Smooth muscle cell (in vitro differentiated cells): ENCODE data around the gene KCNJ1. TPM values are rescaled to one million over a fixed set of nuclear protein-coding genes. Genes with fewer than 3 reads are reported as not detected.

ENCODE experiments used
- DNase-seq: peaks from one replicate; lab custom pipeline; 2025; ENCODE audit not compliant: unreplicated experiment; lab: John Stamatoyannopoulos, UW
- H2AFZ ChIP-seq: fragments of 200-600 bp; sonication (generic); 2 replicates; pipeline ENCODE4 v1.6.0; 2016; ENCODE audit warnings: antibody characterized with exemption, low read depth, mild to moderate bottlenecking
- H3F3A ChIP-seq: fragments of 200-600 bp; sonication (generic); 2 replicates; pipeline ENCODE4 v1.6.0; 2017; ENCODE audit warnings: antibody characterized with exemption, low read depth
- H3K27ac ChIP-seq: fragments of 200-600 bp; sonication (generic); 2 replicates; pipeline ENCODE4 v1.5.1; 2016; ENCODE audit warnings: low read depth, mild to moderate bottlenecking
- H3K27me3 ChIP-seq: fragments of 200-600 bp; sonication (generic); 2 replicates; pipeline ENCODE4 v1.6.1; 2016; ENCODE audit warnings: low read depth, mild to moderate bottlenecking
- H3K36me3 ChIP-seq: fragments of 200-600 bp; sonication (generic); 2 replicates; pipeline ENCODE4 v1.5.1; 2016; ENCODE audit warnings: low read depth
- H3K4me1 ChIP-seq: fragments of 200-600 bp; sonication (generic); 2 replicates; pipeline ENCODE4 v1.5.1; 2016; ENCODE audit warnings: low read depth
- H3K4me2 ChIP-seq: fragments of 200-600 bp; sonication (generic); 2 replicates; pipeline ENCODE4 v1.6.0; 2016; ENCODE audit warnings: mild to moderate bottlenecking
- H3K4me3 ChIP-seq: fragments of 200-600 bp; sonication (generic); 2 replicates; pipeline ENCODE4 v1.5.1; 2016; ENCODE audit warnings: mild to moderate bottlenecking
- H3K79me2 ChIP-seq: fragments of 200-600 bp; sonication (generic); 2 replicates; pipeline ENCODE4 v1.6.0; 2016; ENCODE audit warnings: low read depth, mild to moderate bottlenecking
- H3K9ac ChIP-seq: fragments of 200-600 bp; sonication (generic); 2 replicates; pipeline ENCODE4 v1.6.0; 2016; ENCODE audit warnings: low read depth
- H3K9me3 ChIP-seq: fragments of 200-600 bp; sonication (generic); replicated peaks from 2 replicates; pipeline ENCODE4 v1.5.1; 2016; ENCODE audit warnings: low read depth
- H4K20me1 ChIP-seq: fragments of 200-600 bp; sonication (generic); 2 replicates; pipeline ENCODE4 v1.6.0; 2016; ENCODE audit warnings: low read depth
- WGBS: methylation state at CpG from one replicate; pipeline ENCODE4 v1.1.7; 2016; ENCODE audit warnings: low lambda C conversion rate; 5-methylcytosine and 5-hydroxymethylcytosine counted together
- polyA plus RNA-seq: library from polyadenylated mRNA; unstranded; fragments of >200 nt; fragmentation: Nextera tagmentation; extraction: Ambion mirVana; gene quantifications from 2 replicates; pipeline ENCODE4 v1.2.1, GENCODE V29; 2016
- total RNA-seq: library from RNA; depleted of rRNA; stranded (reverse); fragments of >200 nt; gene quantifications from 2 replicates; pipeline ENCODE4 v1.2.3, GENCODE V29; 2014
- TF ChIP-seq, protein P1 (sequence below): fragments of 200-600 bp; sonication (generic); IDR thresholded peaks from 2 replicates; pipeline ENCODE4 v1.5.1; 2017; ENCODE audit warnings: borderline replicate concordance, mild to moderate bottlenecking, antibody characterized with exemption; ENCODE audit not compliant: insufficient read depth, poor library complexity, severe bottlenecking

Gene KCNJ1
- total and polyA plus RNA-seq, 2 experiments from 2014 or later = 0.99 TPM; not detected in 1

GRCh38 chr11:128882451-128882850 lies 15.4 kb upstream of the KCNJ1 start:
- Histone ChIP-seq H3F3A (no peaks in the 10 kb centered on the region), H3K4me1 (no peaks in the 10 kb centered on the region), H3K27me3 (peaks cover 49% of the 10 kb centered on the region), H3K9ac (no peak overlapping the region), H3K9me3 (no peaks in the 10 kb centered on the region), H2AFZ (no peak overlapping the region), H3K4me2 (no peak overlapping the region), H3K4me3 (no peak overlapping the region), H4K20me1 (no peaks in the 10 kb centered on the region), H3K79me2 (no peaks in the 10 kb centered on the region), H3K36me3 (no peaks in the 10 kb centered on the region), H3K27ac (no peak overlapping the region)
- no peak for DNase-seq
- WGBS = 65% methylated on average over 5 of the region's 5 CpGs
- TF ChIP-seq, protein P1, sequence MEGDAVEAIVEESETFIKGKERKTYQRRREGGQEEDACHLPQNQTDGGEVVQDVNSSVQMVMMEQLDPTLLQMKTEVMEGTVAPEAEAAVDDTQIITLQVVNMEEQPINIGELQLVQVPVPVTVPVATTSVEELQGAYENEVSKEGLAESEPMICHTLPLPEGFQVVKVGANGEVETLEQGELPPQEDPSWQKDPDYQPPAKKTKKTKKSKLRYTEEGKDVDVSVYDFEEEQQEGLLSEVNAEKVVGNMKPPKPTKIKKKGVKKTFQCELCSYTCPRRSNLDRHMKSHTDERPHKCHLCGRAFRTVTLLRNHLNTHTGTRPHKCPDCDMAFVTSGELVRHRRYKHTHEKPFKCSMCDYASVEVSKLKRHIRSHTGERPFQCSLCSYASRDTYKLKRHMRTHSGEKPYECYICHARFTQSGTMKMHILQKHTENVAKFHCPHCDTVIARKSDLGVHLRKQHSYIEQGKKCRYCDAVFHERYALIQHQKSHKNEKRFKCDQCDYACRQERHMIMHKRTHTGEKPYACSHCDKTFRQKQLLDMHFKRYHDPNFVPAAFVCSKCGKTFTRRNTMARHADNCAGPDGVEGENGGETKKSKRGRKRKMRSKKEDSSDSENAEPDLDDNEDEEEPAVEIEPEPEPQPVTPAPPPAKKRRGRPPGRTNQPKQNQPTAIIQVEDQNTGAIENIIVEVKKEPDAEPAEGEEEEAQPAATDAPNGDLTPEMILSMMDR = no peak

GRCh38 chr11:128881221-128881620 lies 14.1 kb upstream of the KCNJ1 start:
- Histone ChIP-seq H3K36me3 (no peaks in the 10 kb centered on the region), H3K9me3 (no peaks in the 10 kb centered on the region), H3K9ac (no peak overlapping the region), H2AFZ (no peak overlapping the region), H3K4me3 (no peak overlapping the region), H3K27me3 (peaks cover 37% of the 10 kb centered on the region), H3K4me1 (no peaks in the 10 kb centered on the region), H4K20me1 (no peaks in the 10 kb centered on the region), H3K4me2 (no peak overlapping the region), H3K79me2 (no peaks in the 10 kb centered on the region), H3K27ac (no peak overlapping the region), H3F3A (no peaks in the 10 kb centered on the region)
- TF ChIP-seq, protein P1 = no peak
- 93% methylated on average over 8 of the region's 8 CpGs for WGBS
- no peak for DNase-seq

GRCh38 chr11:128879817-128880216 lies 12.7 kb upstream of the KCNJ1 start:
- 74% methylated on average over 12 of the region's 12 CpGs for WGBS
- peaks cover 23% of the 10 kb centered on the region for H3K27me3 ChIP-seq
- TF ChIP-seq, protein P1 = no peak

DNA sequence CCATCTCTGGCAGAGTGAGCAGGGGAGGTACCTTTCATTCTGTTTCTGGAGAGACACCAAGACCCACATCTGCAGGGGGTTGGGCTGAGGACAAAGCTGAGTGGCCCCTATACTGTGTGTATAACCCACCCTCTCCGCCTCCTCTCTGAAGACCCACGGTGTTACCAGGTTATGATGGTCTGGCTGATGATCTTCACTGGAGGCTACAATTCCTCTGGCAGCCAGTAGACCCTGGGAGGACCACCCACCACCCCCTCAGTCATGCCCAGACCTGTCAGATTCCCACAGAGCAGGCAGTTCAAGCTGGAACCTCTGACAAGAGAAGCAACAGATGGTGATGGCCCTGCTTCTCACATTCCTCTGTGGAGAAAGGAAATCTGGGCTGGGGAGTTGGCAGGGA lies 11.4 kb upstream of the KCNJ1 start:
- H3K9me3 ChIP-seq = no peaks in the 10 kb centered on the region
- peaks cover 22% of the 10 kb centered on the region for H3K27me3 ChIP-seq
- WGBS = 100% methylated on average over 2 of the region's 2 CpGs
- TF ChIP-seq, protein P1 = no peak
- no peak overlapping the region for H2AFZ ChIP-seq
- no peaks in the 10 kb centered on the region for H4K20me1 ChIP-seq
- no peaks in the 10 kb centered on the region for H3K36me3 ChIP-seq
- no peaks in the 10 kb centered on the region for H3F3A ChIP-seq
- no peak overlapping the region for H3K4me3 ChIP-seq
- H3K4me2 ChIP-seq = no peak overlapping the region
- no peaks in the 10 kb centered on the region for H3K4me1 ChIP-seq
- H3K9ac ChIP-seq = no peak overlapping the region
- no peak overlapping the region for H3K27ac ChIP-seq
- DNase-seq = no peak
- no peaks in the 10 kb centered on the region for H3K79me2 ChIP-seq

More at GRCh38 chr11:128879817-128880216, 12.7 kb upstream of the KCNJ1 start:
- H2AFZ ChIP-seq = no peak overlapping the region
- H3K4me2 ChIP-seq = no peak overlapping the region
- H3K4me3 ChIP-seq = no peak overlapping the region
- H3K9ac ChIP-seq = no peak overlapping the region
- H3K4me1 ChIP-seq = no peaks in the 10 kb centered on the region
- no peaks in the 10 kb centered on the region for H4K20me1 ChIP-seq
- H3K79me2 ChIP-seq = no peaks in the 10 kb centered on the region
- H3F3A ChIP-seq = no peaks in the 10 kb centered on the region
- H3K9me3 ChIP-seq = no peaks in the 10 kb centered on the region
- no peak overlapping the region for H3K27ac ChIP-seq
- no peaks in the 10 kb centered on the region for H3K36me3 ChIP-seq
- DNase-seq = no peak
